ENCODE data around the gene CNNM4. TPM values are rescaled to one million over a fixed set of nuclear protein-coding genes. Genes with fewer than 3 reads are reported as not detected.

Gene CNNM4
- total RNA-seq, 1 experiment from 2014 or later, result 14.0 TPM

- POLR2A ChIA-PET, result no interaction called here
- H3K27ac Mint-ChIP-seq, result no peak overlapping the region; the same call in 1 of the 2 replicates
- H3K36me3 Mint-ChIP-seq, result peaks cover 6% of the 10 kb centered on the region
- H3K4me3 Mint-ChIP-seq, result no peak overlapping the region
- H3K9me3 Mint-ChIP-seq, result peaks cover 6% of the 10 kb centered on the region
- no peaks in the 10 kb centered on the region for H3K4me1 Mint-ChIP-seq
- CTCF ChIA-PET, result interaction anchor here (0.6 to 2.5 kb wide), 2 partner anchors 11 to 14 kb away, joined by 3 to 8 read pairs; partner anchors contain the start of gene CNNM3
- ATAC-seq (no peak), DNase-seq (ENCODE audit: low spot score) (no peak)
- H3K27me3 Mint-ChIP-seq (ENCODE audit: low read depth), result no peaks in the 10 kb centered on the region
- TF ChIP-seq SMAD4 (CRISPR knock-in tag; IDR thresholded peaks at IDR 0.05) (no peak), IRF2 (CRISPR knock-in tag; IDR thresholded peaks at IDR 0.05; ENCODE audit: borderline replicate concordance, low read depth) (no peak), RORB (CRISPR knock-in tag; IDR thresholded peaks at IDR 0.05) (no peak), ZNF263 (CRISPR knock-in tag; IDR thresholded peaks at IDR 0.05; ENCODE audit: low read depth) (no peak), ZNF121 (CRISPR knock-in tag; IDR thresholded peaks at IDR 0.05) (no peak), IRF1 (CRISPR knock-in tag; IDR thresholded peaks at IDR 0.05) (no peak), GRHL2 (CRISPR knock-in tag; IDR thresholded peaks at IDR 0.05; ENCODE audit: insufficient replicate concordance, severe bottlenecking) (no peak), HMGA2 (CRISPR knock-in tag; IDR thresholded peaks at IDR 0.05) (no peak), CREB1 (CRISPR knock-in tag; IDR thresholded peaks at IDR 0.05) (no peak), NFATC4 (CRISPR knock-in tag; IDR thresholded peaks at IDR 0.05) (no peak), RELA (CRISPR knock-in tag; IDR thresholded peaks at IDR 0.05; ENCODE audit: borderline replicate concordance) (no peak), ATF2 (CRISPR knock-in tag; IDR thresholded peaks at IDR 0.05; ENCODE audit: borderline replicate concordance, low read depth) (no peak), ESRRA (CRISPR knock-in tag; IDR thresholded peaks at IDR 0.05; ENCODE audit: borderline replicate concordance) (no peak), ZBTB21 (CRISPR knock-in tag; IDR thresholded peaks at IDR 0.05; ENCODE audit: borderline replicate concordance) (no peak), ELF4 (CRISPR knock-in tag; IDR thresholded peaks at IDR 0.05; ENCODE audit: low read depth) (no peak), ZNF532 (CRISPR knock-in tag; IDR thresholded peaks at IDR 0.05; ENCODE audit: borderline replicate concordance) (no peak), ZNF396 (CRISPR knock-in tag; IDR thresholded peaks at IDR 0.05; ENCODE audit: borderline replicate concordance) (no peak), CBFB (CRISPR knock-in tag; IDR thresholded peaks at IDR 0.05; ENCODE audit: low read depth) (no peak)
- TF ChIP-seq, protein P1, sequence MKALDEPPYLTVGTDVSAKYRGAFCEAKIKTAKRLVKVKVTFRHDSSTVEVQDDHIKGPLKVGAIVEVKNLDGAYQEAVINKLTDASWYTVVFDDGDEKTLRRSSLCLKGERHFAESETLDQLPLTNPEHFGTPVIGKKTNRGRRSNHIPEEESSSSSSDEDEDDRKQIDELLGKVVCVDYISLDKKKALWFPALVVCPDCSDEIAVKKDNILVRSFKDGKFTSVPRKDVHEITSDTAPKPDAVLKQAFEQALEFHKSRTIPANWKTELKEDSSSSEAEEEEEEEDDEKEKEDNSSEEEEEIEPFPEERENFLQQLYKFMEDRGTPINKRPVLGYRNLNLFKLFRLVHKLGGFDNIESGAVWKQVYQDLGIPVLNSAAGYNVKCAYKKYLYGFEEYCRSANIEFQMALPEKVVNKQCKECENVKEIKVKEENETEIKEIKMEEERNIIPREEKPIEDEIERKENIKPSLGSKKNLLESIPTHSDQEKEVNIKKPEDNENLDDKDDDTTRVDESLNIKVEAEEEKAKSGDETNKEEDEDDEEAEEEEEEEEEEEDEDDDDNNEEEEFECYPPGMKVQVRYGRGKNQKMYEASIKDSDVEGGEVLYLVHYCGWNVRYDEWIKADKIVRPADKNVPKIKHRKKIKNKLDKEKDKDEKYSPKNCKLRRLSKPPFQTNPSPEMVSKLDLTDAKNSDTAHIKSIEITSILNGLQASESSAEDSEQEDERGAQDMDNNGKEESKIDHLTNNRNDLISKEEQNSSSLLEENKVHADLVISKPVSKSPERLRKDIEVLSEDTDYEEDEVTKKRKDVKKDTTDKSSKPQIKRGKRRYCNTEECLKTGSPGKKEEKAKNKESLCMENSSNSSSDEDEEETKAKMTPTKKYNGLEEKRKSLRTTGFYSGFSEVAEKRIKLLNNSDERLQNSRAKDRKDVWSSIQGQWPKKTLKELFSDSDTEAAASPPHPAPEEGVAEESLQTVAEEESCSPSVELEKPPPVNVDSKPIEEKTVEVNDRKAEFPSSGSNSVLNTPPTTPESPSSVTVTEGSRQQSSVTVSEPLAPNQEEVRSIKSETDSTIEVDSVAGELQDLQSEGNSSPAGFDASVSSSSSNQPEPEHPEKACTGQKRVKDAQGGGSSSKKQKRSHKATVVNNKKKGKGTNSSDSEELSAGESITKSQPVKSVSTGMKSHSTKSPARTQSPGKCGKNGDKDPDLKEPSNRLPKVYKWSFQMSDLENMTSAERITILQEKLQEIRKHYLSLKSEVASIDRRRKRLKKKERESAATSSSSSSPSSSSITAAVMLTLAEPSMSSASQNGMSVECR (CRISPR knock-in tag; IDR thresholded peaks at IDR 0.05; ENCODE audit: borderline replicate concordance), result no peak
Observed at GRCh38 chr2:96802721-96803120, 42.0 kb downstream of the CNNM4 start.

Measured in WTC11 (cell line).